Measurements from ENCODE around the gene ANKRD45.

DNA sequence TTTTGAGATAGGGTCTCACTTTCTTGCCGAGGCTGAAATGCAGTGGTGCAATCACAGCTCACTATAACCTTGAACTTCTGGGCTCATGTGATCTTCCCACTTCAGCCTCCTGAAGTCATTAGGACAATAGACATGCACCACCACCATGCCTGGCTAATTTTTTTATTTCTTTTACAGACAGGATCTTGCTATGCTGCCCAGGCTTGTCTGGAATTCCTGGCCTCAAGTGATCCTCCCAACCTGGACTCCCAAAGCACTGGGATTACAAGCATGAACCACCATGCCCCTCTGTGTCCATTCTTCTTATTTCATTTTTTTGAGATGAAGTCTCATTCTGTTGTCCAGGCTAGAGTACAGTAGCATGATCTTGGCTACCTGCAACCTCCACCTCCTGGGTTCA is 33.1 kb upstream of the ANKRD45 start:
- TF ChIP-seq, protein P1, sequence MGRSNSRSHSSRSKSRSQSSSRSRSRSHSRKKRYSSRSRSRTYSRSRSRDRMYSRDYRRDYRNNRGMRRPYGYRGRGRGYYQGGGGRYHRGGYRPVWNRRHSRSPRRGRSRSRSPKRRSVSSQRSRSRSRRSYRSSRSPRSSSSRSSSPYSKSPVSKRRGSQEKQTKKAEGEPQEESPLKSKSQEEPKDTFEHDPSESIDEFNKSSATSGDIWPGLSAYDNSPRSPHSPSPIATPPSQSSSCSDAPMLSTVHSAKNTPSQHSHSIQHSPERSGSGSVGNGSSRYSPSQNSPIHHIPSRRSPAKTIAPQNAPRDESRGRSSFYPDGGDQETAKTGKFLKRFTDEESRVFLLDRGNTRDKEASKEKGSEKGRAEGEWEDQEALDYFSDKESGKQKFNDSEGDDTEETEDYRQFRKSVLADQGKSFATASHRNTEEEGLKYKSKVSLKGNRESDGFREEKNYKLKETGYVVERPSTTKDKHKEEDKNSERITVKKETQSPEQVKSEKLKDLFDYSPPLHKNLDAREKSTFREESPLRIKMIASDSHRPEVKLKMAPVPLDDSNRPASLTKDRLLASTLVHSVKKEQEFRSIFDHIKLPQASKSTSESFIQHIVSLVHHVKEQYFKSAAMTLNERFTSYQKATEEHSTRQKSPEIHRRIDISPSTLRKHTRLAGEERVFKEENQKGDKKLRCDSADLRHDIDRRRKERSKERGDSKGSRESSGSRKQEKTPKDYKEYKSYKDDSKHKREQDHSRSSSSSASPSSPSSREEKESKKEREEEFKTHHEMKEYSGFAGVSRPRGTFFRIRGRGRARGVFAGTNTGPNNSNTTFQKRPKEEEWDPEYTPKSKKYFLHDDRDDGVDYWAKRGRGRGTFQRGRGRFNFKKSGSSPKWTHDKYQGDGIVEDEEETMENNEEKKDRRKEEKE (IDR thresholded peaks at IDR 0.05), result no peak
- TF ChIP-seq TAF15 (IDR thresholded peaks at IDR 0.05; ENCODE audit: low read depth, low read length, poor library complexity, severe bottlenecking) (no peak), CEBPB (IDR thresholded peaks at IDR 0.05; ENCODE audit: borderline replicate concordance, low read depth, low read length) (no peak), CHD2 (IDR thresholded peaks at IDR 0.05; ENCODE audit: low read depth, low read length) (no peak), CHD4 (IDR thresholded peaks at IDR 0.05; ENCODE audit: borderline replicate concordance, low read length) (no peak), BRCA1 (CRISPR knock-in tag; IDR thresholded peaks at IDR 0.05) (no peak), PRMT3 (CRISPR knock-in tag; IDR thresholded peaks at IDR 0.05; ENCODE audit: borderline replicate concordance, low read depth) (no peak)
- TF ChIP-seq, protein P2, sequence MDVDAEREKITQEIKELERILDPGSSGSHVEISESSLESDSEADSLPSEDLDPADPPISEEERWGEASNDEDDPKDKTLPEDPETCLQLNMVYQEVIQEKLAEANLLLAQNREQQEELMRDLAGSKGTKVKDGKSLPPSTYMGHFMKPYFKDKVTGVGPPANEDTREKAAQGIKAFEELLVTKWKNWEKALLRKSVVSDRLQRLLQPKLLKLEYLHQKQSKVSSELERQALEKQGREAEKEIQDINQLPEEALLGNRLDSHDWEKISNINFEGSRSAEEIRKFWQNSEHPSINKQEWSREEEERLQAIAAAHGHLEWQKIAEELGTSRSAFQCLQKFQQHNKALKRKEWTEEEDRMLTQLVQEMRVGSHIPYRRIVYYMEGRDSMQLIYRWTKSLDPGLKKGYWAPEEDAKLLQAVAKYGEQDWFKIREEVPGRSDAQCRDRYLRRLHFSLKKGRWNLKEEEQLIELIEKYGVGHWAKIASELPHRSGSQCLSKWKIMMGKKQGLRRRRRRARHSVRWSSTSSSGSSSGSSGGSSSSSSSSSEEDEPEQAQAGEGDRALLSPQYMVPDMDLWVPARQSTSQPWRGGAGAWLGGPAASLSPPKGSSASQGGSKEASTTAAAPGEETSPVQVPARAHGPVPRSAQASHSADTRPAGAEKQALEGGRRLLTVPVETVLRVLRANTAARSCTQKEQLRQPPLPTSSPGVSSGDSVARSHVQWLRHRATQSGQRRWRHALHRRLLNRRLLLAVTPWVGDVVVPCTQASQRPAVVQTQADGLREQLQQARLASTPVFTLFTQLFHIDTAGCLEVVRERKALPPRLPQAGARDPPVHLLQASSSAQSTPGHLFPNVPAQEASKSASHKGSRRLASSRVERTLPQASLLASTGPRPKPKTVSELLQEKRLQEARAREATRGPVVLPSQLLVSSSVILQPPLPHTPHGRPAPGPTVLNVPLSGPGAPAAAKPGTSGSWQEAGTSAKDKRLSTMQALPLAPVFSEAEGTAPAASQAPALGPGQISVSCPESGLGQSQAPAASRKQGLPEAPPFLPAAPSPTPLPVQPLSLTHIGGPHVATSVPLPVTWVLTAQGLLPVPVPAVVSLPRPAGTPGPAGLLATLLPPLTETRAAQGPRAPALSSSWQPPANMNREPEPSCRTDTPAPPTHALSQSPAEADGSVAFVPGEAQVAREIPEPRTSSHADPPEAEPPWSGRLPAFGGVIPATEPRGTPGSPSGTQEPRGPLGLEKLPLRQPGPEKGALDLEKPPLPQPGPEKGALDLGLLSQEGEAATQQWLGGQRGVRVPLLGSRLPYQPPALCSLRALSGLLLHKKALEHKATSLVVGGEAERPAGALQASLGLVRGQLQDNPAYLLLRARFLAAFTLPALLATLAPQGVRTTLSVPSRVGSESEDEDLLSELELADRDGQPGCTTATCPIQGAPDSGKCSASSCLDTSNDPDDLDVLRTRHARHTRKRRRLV (CRISPR knock-in tag; IDR thresholded peaks at IDR 0.05), result no peak
